ENCODE measurements around the gene BORCS5.

Gene BORCS5

GRCh38 chr12:12372946-12373722 lies 16.3 kb downstream of the BORCS5 start:
- no peak for TF ChIP-seq CTCF (conservative IDR thresholded peaks at IDR 0.05)
- H3K27ac ChIP-seq = no peak overlapping the region

GRCh38 chr12:12376646-12377448 lies 20.0 kb downstream of the BORCS5 start:
- peak overlapping the region; percentile 24; the same call in 1 of the 2 replicates for H3K27ac ChIP-seq
- TF ChIP-seq CTCF (conservative IDR thresholded peaks at IDR 0.05) = peak; percentile 85

- H3K27ac ChIP-seq = no peak overlapping the region
Measured at GRCh38 chr12:12378616-12379015, 21.7 kb downstream of the BORCS5 start.

GRCh38 chr12:12379831-12380730 lies 23.2 kb downstream of the BORCS5 start:
- no peak for TF ChIP-seq CTCF (conservative IDR thresholded peaks at IDR 0.05)
- H3K27ac ChIP-seq = no peak overlapping the region

More at GRCh38 chr12:12378616-12379015, 21.7 kb downstream of the BORCS5 start:
- TF ChIP-seq CTCF (conservative IDR thresholded peaks at IDR 0.05) = no peak

- no peak for TF ChIP-seq CTCF (conservative IDR thresholded peaks at IDR 0.05)
Measured at GRCh38 chr12:12380949-12381593, 24.2 kb downstream of the BORCS5 start.

GRCh38 chr12:12381982-12382381 lies 25.1 kb downstream of the BORCS5 start:
- no peak for TF ChIP-seq CTCF (conservative IDR thresholded peaks at IDR 0.05)
- no peak overlapping the region for H3K27ac ChIP-seq

More at GRCh38 chr12:12380949-12381593, 24.2 kb downstream of the BORCS5 start:
- H3K27ac ChIP-seq = no peak overlapping the region

Data from VCaP (cell line).